ENCODE data around the gene AOPEP.

DNA sequence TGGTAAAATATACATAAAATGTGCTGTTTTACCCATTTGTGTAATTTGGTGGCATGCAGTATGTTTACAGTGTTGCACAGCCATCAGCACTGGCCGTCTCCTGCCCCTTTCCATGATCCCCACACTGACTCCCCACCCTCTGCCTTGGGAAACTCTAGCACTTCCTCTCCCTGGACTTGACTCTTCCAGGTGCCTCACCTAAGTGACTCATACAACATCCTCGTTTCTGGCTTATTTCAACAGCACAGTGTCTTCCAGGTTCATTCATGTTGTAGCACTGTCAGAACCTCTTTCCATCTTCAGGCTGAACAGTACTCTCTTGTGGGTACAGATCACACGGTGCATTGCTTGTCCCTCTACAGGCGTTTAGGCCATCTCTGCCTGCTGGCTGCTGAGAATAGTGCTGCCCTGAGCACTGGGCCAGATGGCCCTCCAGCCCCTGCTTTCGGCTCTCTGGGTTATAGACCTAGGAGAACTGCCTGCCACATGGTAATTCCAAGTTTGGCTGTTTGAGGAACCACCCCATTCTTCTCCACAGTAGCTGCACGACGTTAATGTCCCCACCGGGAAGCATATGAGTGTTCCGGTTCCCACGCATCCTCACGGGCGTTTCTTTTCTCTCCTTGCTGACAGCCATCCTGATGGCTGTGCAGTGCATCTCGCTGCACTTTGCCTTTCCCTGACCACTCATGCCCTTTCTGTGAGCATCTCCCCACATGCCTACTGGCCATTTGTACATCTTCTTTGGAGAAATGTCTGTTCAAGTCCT is 379.2 kb downstream of the AOPEP start:
- TF ChIP-seq, protein P1, sequence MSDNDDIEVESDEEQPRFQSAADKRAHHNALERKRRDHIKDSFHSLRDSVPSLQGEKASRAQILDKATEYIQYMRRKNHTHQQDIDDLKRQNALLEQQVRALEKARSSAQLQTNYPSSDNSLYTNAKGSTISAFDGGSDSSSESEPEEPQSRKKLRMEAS (IDR thresholded peaks at IDR 0.05): no peak
- TF ChIP-seq MYC (IDR thresholded peaks at IDR 0.05; ENCODE audit: borderline replicate concordance, low read length) (no peak), CEBPB (IDR thresholded peaks at IDR 0.05) (no peak), CHD2 (IDR thresholded peaks at IDR 0.05; ENCODE audit: low read length, partially characterized antibody) (no peak), KDM5A (IDR thresholded peaks at IDR 0.05) (no peak), NR3C1 (IDR thresholded peaks at IDR 0.05) (no peak), POLR2A (IDR thresholded peaks at IDR 0.05; ENCODE audit: low read length) (no peak), JUN (IDR thresholded peaks at IDR 0.05) (no peak), EP300 (IDR thresholded peaks at IDR 0.05) (no peak), EHMT2 (IDR thresholded peaks at IDR 0.05; ENCODE audit: low read depth) (no peak)
- TF ChIP-seq, protein P2, sequence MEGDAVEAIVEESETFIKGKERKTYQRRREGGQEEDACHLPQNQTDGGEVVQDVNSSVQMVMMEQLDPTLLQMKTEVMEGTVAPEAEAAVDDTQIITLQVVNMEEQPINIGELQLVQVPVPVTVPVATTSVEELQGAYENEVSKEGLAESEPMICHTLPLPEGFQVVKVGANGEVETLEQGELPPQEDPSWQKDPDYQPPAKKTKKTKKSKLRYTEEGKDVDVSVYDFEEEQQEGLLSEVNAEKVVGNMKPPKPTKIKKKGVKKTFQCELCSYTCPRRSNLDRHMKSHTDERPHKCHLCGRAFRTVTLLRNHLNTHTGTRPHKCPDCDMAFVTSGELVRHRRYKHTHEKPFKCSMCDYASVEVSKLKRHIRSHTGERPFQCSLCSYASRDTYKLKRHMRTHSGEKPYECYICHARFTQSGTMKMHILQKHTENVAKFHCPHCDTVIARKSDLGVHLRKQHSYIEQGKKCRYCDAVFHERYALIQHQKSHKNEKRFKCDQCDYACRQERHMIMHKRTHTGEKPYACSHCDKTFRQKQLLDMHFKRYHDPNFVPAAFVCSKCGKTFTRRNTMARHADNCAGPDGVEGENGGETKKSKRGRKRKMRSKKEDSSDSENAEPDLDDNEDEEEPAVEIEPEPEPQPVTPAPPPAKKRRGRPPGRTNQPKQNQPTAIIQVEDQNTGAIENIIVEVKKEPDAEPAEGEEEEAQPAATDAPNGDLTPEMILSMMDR (IDR thresholded peaks at IDR 0.05): no peak
- TF ChIP-seq, protein P3, sequence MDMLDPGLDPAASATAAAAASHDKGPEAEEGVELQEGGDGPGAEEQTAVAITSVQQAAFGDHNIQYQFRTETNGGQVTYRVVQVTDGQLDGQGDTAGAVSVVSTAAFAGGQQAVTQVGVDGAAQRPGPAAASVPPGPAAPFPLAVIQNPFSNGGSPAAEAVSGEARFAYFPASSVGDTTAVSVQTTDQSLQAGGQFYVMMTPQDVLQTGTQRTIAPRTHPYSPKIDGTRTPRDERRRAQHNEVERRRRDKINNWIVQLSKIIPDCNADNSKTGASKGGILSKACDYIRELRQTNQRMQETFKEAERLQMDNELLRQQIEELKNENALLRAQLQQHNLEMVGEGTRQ (IDR thresholded peaks at IDR 0.05): no peak
- TF ChIP-seq, protein P4, sequence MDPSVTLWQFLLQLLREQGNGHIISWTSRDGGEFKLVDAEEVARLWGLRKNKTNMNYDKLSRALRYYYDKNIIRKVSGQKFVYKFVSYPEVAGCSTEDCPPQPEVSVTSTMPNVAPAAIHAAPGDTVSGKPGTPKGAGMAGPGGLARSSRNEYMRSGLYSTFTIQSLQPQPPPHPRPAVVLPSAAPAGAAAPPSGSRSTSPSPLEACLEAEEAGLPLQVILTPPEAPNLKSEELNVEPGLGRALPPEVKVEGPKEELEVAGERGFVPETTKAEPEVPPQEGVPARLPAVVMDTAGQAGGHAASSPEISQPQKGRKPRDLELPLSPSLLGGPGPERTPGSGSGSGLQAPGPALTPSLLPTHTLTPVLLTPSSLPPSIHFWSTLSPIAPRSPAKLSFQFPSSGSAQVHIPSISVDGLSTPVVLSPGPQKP (IDR thresholded peaks at IDR 0.05; ENCODE audit: low read depth, low read length): no peak
